ENCODE measurements around the gene BRS3. TPM values are rescaled to one million over a fixed set of nuclear protein-coding genes. Genes with fewer than 3 reads are reported as not detected.
A peak's percentile ranks its signal among the peaks of the same experiment; 100 is the strongest.

The BRS3 gene
- total and polyA plus RNA-seq, 9 of the 15 experiments (the other 6 are each of a cell fraction or from before 2014, with no cell fraction given) = not detected

DNA sequence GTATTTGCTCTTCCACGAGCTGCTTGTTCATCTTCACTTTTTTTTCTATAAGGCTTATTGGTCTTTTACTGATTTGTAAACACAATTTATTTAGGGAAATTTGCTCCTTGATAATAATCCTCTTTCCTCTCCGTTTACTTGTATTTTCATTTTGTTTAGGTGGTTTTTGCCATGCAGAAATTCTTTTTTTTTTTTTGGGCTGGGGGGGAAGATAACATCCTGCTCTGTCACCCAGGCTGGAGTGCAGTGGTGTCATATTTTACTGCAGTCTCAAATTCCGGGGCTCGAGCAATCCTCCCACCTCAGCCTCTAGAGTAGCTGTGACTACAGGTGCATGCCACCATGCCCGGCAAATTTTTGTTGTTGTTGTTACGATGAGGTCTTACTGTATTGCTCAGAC is 31.6 kb upstream of the BRS3 start (continued):
- TF ChIP-seq UBTF (IDR thresholded peaks at IDR 0.05; ENCODE audit: borderline replicate concordance in 1 of 2, low read depth in 2 of 2, low read length in 2 of 2) (no peak), ZNF384 (IDR thresholded peaks at IDR 0.05; ENCODE audit: low read depth, low read length) (peak; percentile 88), TEAD1 (CRISPR knock-in tag; IDR thresholded peaks at IDR 0.05) (no peak), MECOM (CRISPR knock-in tag; IDR thresholded peaks at IDR 0.05) (no peak), DDX20 (tag; IDR thresholded peaks at IDR 0.05; ENCODE audit: low read depth) (no peak), CREBBP (IDR thresholded peaks at IDR 0.05; ENCODE audit: low read depth, low read length) (no peak), NR2C2 (CRISPR knock-in tag; IDR thresholded peaks at IDR 0.05) (no peak), NR2C2 (tag; IDR thresholded peaks at IDR 0.05) (no peak), SMAD3 (CRISPR knock-in tag; conservative IDR thresholded peaks at IDR 0.05) (no peak), PHF8 (IDR thresholded peaks at IDR 0.05; ENCODE audit: borderline replicate concordance, low read length) (no peak)
- TF ChIP-seq, protein P1, sequence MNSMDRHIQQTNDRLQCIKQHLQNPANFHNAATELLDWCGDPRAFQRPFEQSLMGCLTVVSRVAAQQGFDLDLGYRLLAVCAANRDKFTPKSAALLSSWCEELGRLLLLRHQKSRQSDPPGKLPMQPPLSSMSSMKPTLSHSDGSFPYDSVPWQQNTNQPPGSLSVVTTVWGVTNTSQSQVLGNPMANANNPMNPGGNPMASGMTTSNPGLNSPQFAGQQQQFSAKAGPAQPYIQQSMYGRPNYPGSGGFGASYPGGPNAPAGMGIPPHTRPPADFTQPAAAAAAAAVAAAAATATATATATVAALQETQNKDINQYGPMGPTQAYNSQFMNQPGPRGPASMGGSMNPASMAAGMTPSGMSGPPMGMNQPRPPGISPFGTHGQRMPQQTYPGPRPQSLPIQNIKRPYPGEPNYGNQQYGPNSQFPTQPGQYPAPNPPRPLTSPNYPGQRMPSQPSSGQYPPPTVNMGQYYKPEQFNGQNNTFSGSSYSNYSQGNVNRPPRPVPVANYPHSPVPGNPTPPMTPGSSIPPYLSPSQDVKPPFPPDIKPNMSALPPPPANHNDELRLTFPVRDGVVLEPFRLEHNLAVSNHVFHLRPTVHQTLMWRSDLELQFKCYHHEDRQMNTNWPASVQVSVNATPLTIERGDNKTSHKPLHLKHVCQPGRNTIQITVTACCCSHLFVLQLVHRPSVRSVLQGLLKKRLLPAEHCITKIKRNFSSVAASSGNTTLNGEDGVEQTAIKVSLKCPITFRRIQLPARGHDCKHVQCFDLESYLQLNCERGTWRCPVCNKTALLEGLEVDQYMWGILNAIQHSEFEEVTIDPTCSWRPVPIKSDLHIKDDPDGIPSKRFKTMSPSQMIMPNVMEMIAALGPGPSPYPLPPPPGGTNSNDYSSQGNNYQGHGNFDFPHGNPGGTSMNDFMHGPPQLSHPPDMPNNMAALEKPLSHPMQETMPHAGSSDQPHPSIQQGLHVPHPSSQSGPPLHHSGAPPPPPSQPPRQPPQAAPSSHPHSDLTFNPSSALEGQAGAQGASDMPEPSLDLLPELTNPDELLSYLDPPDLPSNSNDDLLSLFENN (IDR thresholded peaks at IDR 0.05; ENCODE audit: low read depth in 2 of 2, low read length in 2 of 2) = no peak
